Fibroblast of lung (primary cell): ENCODE results near the gene LPCAT1. TPM values are rescaled to one million over a fixed set of nuclear protein-coding genes. Genes with fewer than 3 reads are reported as not detected.
A peak's percentile ranks its signal among the peaks of the same experiment; 100 is the strongest.

Experiments
- DNase-seq, 2 donors: peaks; one replicate each; pipeline versions ENCODE4 v3.0.0 to v3.0.0-alpha.2; 2010; ENCODE audit warnings: low read depth in 2 of 2
- H2AFZ ChIP-seq: 2 replicates; pipeline ENCODE4 v1.5.1; 2012; ENCODE audit warnings: low read length, control low read depth, inconsistent platforms
- H3K27ac ChIP-seq: 2 replicates; pipeline ENCODE4 v1.5.1; 2011; ENCODE audit warnings: low read length, control low read depth; ENCODE audit not compliant: insufficient read depth
- H3K27me3 ChIP-seq: 2 replicates; pipeline ENCODE4 v1.5.1; 2011; ENCODE audit warnings: mild to moderate bottlenecking, low read length; ENCODE audit not compliant: control insufficient read depth, insufficient read depth
- H3K36me3 ChIP-seq: 2 replicates; pipeline ENCODE4 v1.5.1; 2011; ENCODE audit warnings: low read length; ENCODE audit not compliant: control insufficient read depth, insufficient read depth
- H3K4me1 ChIP-seq: 2 replicates; pipeline ENCODE4 v1.5.1; 2011; ENCODE audit warnings: low read length; ENCODE audit not compliant: control insufficient read depth, insufficient read depth; ENCODE audit errors: extremely low read depth
- H3K4me2 ChIP-seq: 2 replicates; pipeline ENCODE4 v1.5.1; 2011; ENCODE audit warnings: low read length, control low read depth; ENCODE audit not compliant: insufficient read depth; ENCODE audit errors: extremely low read depth
- H3K4me3 ChIP-seq, 4 experiments: fragments of 200-600 bp in 1 of 4; sonication (generic) in 1 of 4; replicated peaks in 1 of 4; 2 replicates each; pipeline ENCODE4 v1.5.1; 2011 to 2016; ENCODE audit warnings: low read length in 4 of 4, low read depth in 3 of 4, mild to moderate bottlenecking in 3 of 4, control low read depth in 2 of 4, inconsistent platforms in 1 of 4, mixed read lengths in 1 of 4; ENCODE audit not compliant: insufficient read depth in 1 of 4; ENCODE audit errors: control extremely low read depth in 1 of 4
- H3K79me2 ChIP-seq: 2 replicates; pipeline ENCODE4 v1.5.1; 2012; ENCODE audit warnings: mild to moderate bottlenecking, low read length, inconsistent platforms; ENCODE audit not compliant: control insufficient read depth, insufficient read depth
- H3K9ac ChIP-seq: 2 replicates; pipeline ENCODE4 v1.5.1; 2011; ENCODE audit warnings: mild to moderate bottlenecking, low read length, control low read depth; ENCODE audit not compliant: insufficient read depth
- H3K9me3 ChIP-seq: 2 replicates; pipeline ENCODE4 v1.5.1; 2012; ENCODE audit warnings: low read depth, low read length; ENCODE audit not compliant: control insufficient read depth, insufficient read depth
- H4K20me1 ChIP-seq: 2 replicates; pipeline ENCODE4 v1.5.1; 2011; ENCODE audit warnings: low read length; ENCODE audit not compliant: control insufficient read depth, insufficient read depth; ENCODE audit errors: extremely low read depth
- CTCF ChIP-seq, 2 donors: IDR thresholded peaks in 1 of 2; conservative IDR thresholded peaks in 1 of 2; 1 replicate in 1 of 2; 2 replicates in 1 of 2; pipeline ENCODE4 v1.5.1; 2011 to 2012; ENCODE audit warnings: low read length in 2 of 2, control low read depth in 1 of 2, inconsistent platforms in 1 of 2, low read depth in 1 of 2, mild to moderate bottlenecking in 1 of 2
- EZH2 ChIP-seq: IDR thresholded peaks from 2 replicates; pipeline ENCODE4 v1.5.1; 2012; ENCODE audit warnings: low read length, control low read depth, mild to moderate bottlenecking; ENCODE audit errors: missing control alignments
- polyA plus RNA-seq, 2 donors: library from polyadenylated mRNA; depleted of rRNA in 1 of 2; stranded (reverse) in 1 of 2; unstranded in 1 of 2; fragments of >200 nt; gene quantifications; 2 replicates each; pipeline ENCODE4 v1.2.1, GENCODE V29; 2011 to 2012; ENCODE audit warnings: missing spikeins in 1 of 2
- total RNA-seq: library from RNA; depleted of rRNA; stranded (reverse); fragments of >200 nt; gene quantifications from 2 replicates; pipeline ENCODE4 v1.2.1, GENCODE V29; 2014

Gene LPCAT1
- total and polyA plus RNA-seq, 2 donors (not counting 1 experiment from before 2014, with no cell fraction given) = 50.8 to 65.2 TPM

GRCh38 chr5:1520791-1521453, 2.8 kb downstream of the LPCAT1 start:
- no peak for DNase-seq
- Histone ChIP-seq H2AFZ (no peak overlapping the region), H3K4me1 (peaks cover 30% of the 10 kb centered on the region), H3K79me2 (peaks cover 63% of the 10 kb centered on the region), H3K9ac (no peak overlapping the region), H3K4me3 (no peak overlapping the region), H3K27me3 (no peaks in the 10 kb centered on the region), H3K9me3 (no peaks in the 10 kb centered on the region), H3K27ac (no peak overlapping the region), H3K4me2 (peak overlapping the region; percentile 25), H4K20me1 (peaks cover 6% of the 10 kb centered on the region), H3K36me3 (peaks cover 15% of the 10 kb centered on the region)
- TF ChIP-seq EZH2 (no peak), CTCF (conservative IDR thresholded peaks at IDR 0.05 in 1 of 2, IDR thresholded peaks at IDR 0.05 in 1 of 2; ENCODE audit: low read depth in 1 of 2, low read length in 2 of 2) (no peak)

- Histone ChIP-seq H3K4me2 (no peak overlapping the region), H3K4me3 (no peak overlapping the region), H3K4me1 (peaks cover 30% of the 10 kb centered on the region), H3K9ac (no peak overlapping the region), H2AFZ (no peak overlapping the region), H3K9me3 (no peaks in the 10 kb centered on the region), H3K27ac (no peak overlapping the region), H3K27me3 (no peaks in the 10 kb centered on the region), H3K36me3 (peaks cover 17% of the 10 kb centered on the region), H3K79me2 (peaks cover 72% of the 10 kb centered on the region), H4K20me1 (peaks cover 6% of the 10 kb centered on the region)
- no peak for DNase-seq
- TF ChIP-seq CTCF (conservative IDR thresholded peaks at IDR 0.05 in 1 of 2, IDR thresholded peaks at IDR 0.05 in 1 of 2; ENCODE audit: low read depth in 1 of 2, low read length in 2 of 2) (no peak), EZH2 (no peak)
These were observed 4.0 kb downstream of the LPCAT1 start for GRCh38 chr5:1519631-1520210.

GRCh38 chr5:1517838-1518237, 5.9 kb downstream of the LPCAT1 start:
- peaks cover 82% of the 10 kb centered on the region for H3K79me2 ChIP-seq
- H4K20me1 ChIP-seq = peaks cover 6% of the 10 kb centered on the region
- no peak overlapping the region for H3K4me2 ChIP-seq
- H3K9me3 ChIP-seq = no peaks in the 10 kb centered on the region
- H3K27me3 ChIP-seq = no peaks in the 10 kb centered on the region
- no peak overlapping the region for H2AFZ ChIP-seq
- H3K4me1 ChIP-seq = peaks cover 28% of the 10 kb centered on the region
- no peak overlapping the region for H3K4me3 ChIP-seq
- TF ChIP-seq EZH2 (no peak), CTCF (conservative IDR thresholded peaks at IDR 0.05 in 1 of 2, IDR thresholded peaks at IDR 0.05 in 1 of 2; ENCODE audit: low read depth in 1 of 2, low read length in 2 of 2) (no peak)
- no peak overlapping the region for H3K9ac ChIP-seq
- peak overlapping the region; percentile 95 for H3K27ac ChIP-seq
- DNase-seq = no peak
- H3K36me3 ChIP-seq = peaks cover 23% of the 10 kb centered on the region
